Ovary (tissue), 9 donors: Measurements from ENCODE around the gene POLR1E. TPM values are rescaled to one million over a fixed set of nuclear protein-coding genes. Genes with fewer than 3 reads are reported as not detected.

Experiments
- DNase-seq, 5 donors: peaks; one replicate each; pipeline ENCODE4 v3.0.0-alpha.2; 2019 to 2020
- H3K27ac ChIP-seq, 2 donors: fragments of 200-600 bp; one replicate each; pipeline versions ENCODE4 v1.5.1 to v1.8.0; 2019 to 2022
- H3K27me3 ChIP-seq: fragments of 200-600 bp; one replicate; pipeline ENCODE4 v1.8.0; 2022
- H3K36me3 ChIP-seq: fragments of 200-600 bp; sonication (generic); one replicate; pipeline ENCODE4 v1.5.1; 2019
- H3K4me1 ChIP-seq: one replicate; pipeline ENCODE4 v1.8.1; 2013; ENCODE audit warnings: mild to moderate bottlenecking, moderate library complexity; ENCODE audit not compliant: insufficient read depth
- H3K4me3 ChIP-seq: fragments of 200-600 bp; sonication (generic); one replicate; pipeline ENCODE4 v1.5.1; 2017
- H3K9me3 ChIP-seq, 2 donors: fragments of 200-600 bp in 1 of 2; sonication (generic) in 1 of 2; one replicate each; pipeline versions ENCODE4 v1.5.1 to v1.8.1; 2013 to 2019; ENCODE audit warnings: mild to moderate bottlenecking in 1 of 2, moderate library complexity in 1 of 2
- EP300 ChIP-seq: sonication (generic); formaldehyde crosslinking; IDR thresholded peaks from one replicate; pipeline ENCODE4 v1.6.1; 2017; ENCODE audit warnings: antibody characterized with exemption
- POLR2A ChIP-seq: fragments of 450-650 bp; IDR thresholded peaks from one replicate; pipeline ENCODE4 v1.6.1; 2017; ENCODE audit warnings: antibody characterized with exemption, mild to moderate bottlenecking, moderate library complexity
- WGBS, 3 donors: extraction: QIAGEN DNeasy Blood & Tissue Kit in 1 of 3; methylation state at CpG; one replicate each; pipeline versions ENCODE4 v1.1.5 to v1.1.7; 2013 to 2017; 5-methylcytosine and 5-hydroxymethylcytosine counted together
- intact Hi-C, 4 donors: fragments of 100-400 bp; cut with DNase I; formaldehyde crosslinking; loops; one replicate each; pipeline versions ENCODE4 v1.11.0 to v1.15.1; 2022 to 2023
- polyA plus RNA-seq, 2 donors: library from polyadenylated mRNA; stranded (reverse); fragments of 200-250 nt in 1 of 2; fragments of 350-450 nt in 1 of 2; fragmentation: Illumina TruSeq in 1 of 2; extraction: RNeasy Lipid Tissue Mini Kit (QIAGEN cat#74804) in 1 of 2; gene quantifications; one replicate each; pipeline ENCODE4 v1.2.3, GENCODE V29; 2013 to 2014
- total RNA-seq, 7 donors: library from RNA; depleted of rRNA in 2 of 7; stranded (reverse); fragments of >200 nt in 2 of 7; fragmentation: NEBNext Ultra II Directional in 3 of 7; extraction: Animal tissue kit (Norgen Biotek cat#: 25700) in 3 of 7; gene quantifications; one replicate each; pipeline versions ENCODE4 v1.1.0 to v1.2.4, GENCODE V29; 2016 to 2023
- TF ChIP-seq, protein P1 (sequence below), 3 donors: fragments of 450-650 bp in 2 of 3; fragments of 200-600 bp in 1 of 3; IDR thresholded peaks; one replicate each; pipeline versions ENCODE4 v1.5.1 to v1.8.0; 2016 to 2022; ENCODE audit warnings: antibody characterized with exemption in 3 of 3, mild to moderate bottlenecking in 1 of 3
- donor health status: DM: no; HTN: no; CAD: no; lungs with moderate emphysema.
- donor health status: DM: no; HTN: no; CAD: no.
- donor health status: Bipolar disorder and iron deficiency.
- donor health status: DM: yes; HTN: yes; CAD: no.
- donor health status: DM: no; HTN: no; CAD: no.
- donor health status: DM: yes; HTN: yes; CAD: no.

The POLR1E gene
- total and polyA plus RNA-seq, 9 donors = 26.3 to 48.9 (median 39.1) TPM

DNA sequence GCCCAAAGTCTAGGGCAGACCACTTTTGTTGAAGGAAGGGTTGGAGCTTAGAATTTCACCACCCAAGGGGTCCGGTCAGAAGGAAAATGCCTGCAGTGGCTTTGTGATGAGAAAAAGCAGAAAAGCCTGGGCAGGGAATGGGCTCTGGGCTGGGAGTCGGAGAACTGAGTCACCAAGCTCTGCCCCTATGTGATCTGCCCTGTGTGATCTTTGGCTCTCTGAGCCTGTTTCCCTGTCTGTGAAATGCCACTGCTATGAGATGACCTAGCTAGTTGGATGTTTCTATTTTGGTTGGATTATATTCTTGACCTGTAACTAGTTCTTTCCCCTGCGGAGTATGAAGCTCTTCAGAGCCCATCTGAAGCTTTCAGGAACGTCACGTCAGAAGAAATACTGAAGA, 9.8 kb downstream of the POLR1E start:
- TF ChIP-seq, protein P1, sequence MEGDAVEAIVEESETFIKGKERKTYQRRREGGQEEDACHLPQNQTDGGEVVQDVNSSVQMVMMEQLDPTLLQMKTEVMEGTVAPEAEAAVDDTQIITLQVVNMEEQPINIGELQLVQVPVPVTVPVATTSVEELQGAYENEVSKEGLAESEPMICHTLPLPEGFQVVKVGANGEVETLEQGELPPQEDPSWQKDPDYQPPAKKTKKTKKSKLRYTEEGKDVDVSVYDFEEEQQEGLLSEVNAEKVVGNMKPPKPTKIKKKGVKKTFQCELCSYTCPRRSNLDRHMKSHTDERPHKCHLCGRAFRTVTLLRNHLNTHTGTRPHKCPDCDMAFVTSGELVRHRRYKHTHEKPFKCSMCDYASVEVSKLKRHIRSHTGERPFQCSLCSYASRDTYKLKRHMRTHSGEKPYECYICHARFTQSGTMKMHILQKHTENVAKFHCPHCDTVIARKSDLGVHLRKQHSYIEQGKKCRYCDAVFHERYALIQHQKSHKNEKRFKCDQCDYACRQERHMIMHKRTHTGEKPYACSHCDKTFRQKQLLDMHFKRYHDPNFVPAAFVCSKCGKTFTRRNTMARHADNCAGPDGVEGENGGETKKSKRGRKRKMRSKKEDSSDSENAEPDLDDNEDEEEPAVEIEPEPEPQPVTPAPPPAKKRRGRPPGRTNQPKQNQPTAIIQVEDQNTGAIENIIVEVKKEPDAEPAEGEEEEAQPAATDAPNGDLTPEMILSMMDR (IDR thresholded peaks at IDR 0.05) = no peak
- no peak for TF ChIP-seq POLR2A
- TF ChIP-seq EP300 = no peak
- DNase-seq = no peak
- intact Hi-C loops = no loop called here
- WGBS, 3 donors = 90 to 96% (median 93%) methylated on average over 5 of the region's 5 CpGs
- Histone ChIP-seq H3K4me1 (no peaks in the 10 kb centered on the region), H3K36me3 (no peaks in the 10 kb centered on the region), H3K27ac (no peak overlapping the region), H3K9me3 (no peaks in the 10 kb centered on the region), H3K4me3 (no peak overlapping the region), H3K27me3 (no peaks in the 10 kb centered on the region)

DNA sequence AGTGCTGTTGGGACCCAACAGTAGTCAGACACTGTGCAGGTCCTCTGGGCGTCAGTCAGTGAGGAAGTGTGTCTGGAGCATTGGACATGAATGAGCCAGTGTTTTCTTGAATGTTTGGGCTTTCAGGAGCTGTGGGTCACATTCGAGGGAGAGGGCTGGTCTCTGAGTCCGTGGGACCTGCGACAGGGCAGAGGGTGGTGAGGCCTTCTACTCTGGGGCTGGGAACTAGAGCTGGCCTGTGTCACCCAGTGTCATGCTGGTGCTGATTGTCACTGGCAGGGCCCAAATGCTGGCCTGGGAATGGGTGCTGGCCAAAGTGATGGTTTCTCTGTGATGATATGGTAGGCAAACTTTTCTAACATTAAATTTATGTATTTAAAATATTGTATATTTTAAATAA, 10.3 kb downstream of the POLR1E start:
- Histone ChIP-seq H3K4me3 (no peak overlapping the region), H3K36me3 (no peaks in the 10 kb centered on the region), H3K9me3 (no peaks in the 10 kb centered on the region), H3K4me1 (no peaks in the 10 kb centered on the region), H3K27me3 (no peaks in the 10 kb centered on the region), H3K27ac (no peak overlapping the region)
- DNase-seq = no peak
- intact Hi-C loops = no loop called here
- TF ChIP-seq POLR2A (no peak), EP300 (no peak)
- TF ChIP-seq, protein P1 (IDR thresholded peaks at IDR 0.05) = no peak
- 61 to 74% (median 62%) methylated on average over 4 of the region's 4 CpGs for WGBS, 3 donors

DNA sequence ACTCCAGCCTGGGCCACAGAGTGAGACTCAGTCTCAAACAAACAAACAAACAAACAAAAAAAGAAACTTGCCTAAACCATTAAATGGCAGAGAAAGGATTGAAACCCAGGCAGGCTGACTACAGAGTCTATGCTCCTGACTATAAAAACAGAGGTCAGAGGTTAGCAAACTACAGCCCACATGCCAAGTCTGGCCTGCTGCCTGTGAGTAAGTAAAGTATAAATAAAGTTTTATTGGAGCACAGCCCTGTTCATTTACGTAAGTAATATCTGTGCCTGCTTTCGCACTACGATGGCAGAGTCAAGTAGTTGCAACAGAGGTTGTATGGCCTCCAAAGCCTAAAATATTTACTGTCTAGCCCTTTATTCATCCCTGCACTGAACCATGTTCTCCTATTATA, 11.6 kb downstream of the POLR1E start:
- intact Hi-C loops = no loop called here
- no peaks in the 10 kb centered on the region for H3K27me3 ChIP-seq
- no peaks in the 10 kb centered on the region for H3K4me1 ChIP-seq
- no peak overlapping the region for H3K27ac ChIP-seq
- H3K9me3 ChIP-seq = no peaks in the 10 kb centered on the region
- H3K4me3 ChIP-seq = no peak overlapping the region
- H3K36me3 ChIP-seq = no peaks in the 10 kb centered on the region
- no peak for DNase-seq
- WGBS, 3 donors = 95 to 97% (median 95%) methylated on average over 3 of the region's 3 CpGs
- TF ChIP-seq POLR2A (no peak), EP300 (no peak)
- TF ChIP-seq, protein P1 (IDR thresholded peaks at IDR 0.05) = no peak

DNA sequence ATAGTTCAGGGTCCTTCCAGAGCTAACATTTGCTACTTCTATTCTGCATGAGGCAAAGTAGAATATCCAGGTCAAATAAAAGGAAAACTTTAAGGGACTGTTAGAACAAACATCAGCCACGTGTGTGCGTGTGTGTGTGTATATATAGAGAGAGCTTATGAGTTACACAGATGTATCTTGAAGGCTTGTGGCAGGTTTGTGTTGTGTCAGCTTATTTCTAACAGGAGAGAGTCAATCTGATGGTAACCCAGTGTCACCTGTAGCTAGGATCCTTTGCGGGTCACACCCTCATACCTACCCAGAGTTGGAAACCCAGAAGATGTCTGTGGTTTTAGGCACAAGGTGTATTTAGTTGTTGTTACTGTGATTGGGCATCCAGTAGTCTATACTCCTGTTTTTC, 12.7 kb downstream of the POLR1E start:
- Histone ChIP-seq H3K27me3 (no peaks in the 10 kb centered on the region), H3K9me3 (no peaks in the 10 kb centered on the region), H3K4me1 (no peaks in the 10 kb centered on the region), H3K36me3 (no peaks in the 10 kb centered on the region), H3K27ac (no peak overlapping the region), H3K4me3 (no peak overlapping the region)
- DNase-seq = no peak
- TF ChIP-seq, protein P1 (IDR thresholded peaks at IDR 0.05) = no peak
- TF ChIP-seq POLR2A (no peak), EP300 (no peak)
- intact Hi-C loops = no loop called here
- 50 to 94% (median 55%) methylated on average over 3 of the region's 3 CpGs for WGBS, 3 donors

DNA sequence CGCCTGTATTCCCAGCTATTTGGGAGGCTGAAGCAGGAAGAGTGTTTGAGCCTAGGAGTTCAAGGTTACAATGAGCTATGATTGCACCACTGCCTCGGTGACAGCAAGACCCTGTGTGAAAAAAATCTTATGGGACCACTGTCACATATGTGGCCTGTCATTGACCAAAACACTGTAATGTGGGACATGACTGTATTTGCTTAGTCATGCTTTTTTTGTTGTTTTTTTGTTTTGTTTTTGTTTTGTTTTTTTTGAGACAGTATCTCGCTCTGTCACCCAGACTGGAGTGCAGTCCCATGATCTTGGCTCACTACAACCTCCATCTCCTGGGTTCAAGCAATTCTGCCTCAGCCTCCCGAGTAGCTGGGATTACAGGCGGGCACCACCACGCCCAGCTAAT, 13.5 kb downstream of the POLR1E start:
- no peaks in the 10 kb centered on the region for H3K36me3 ChIP-seq
- 84 to 98% (median 88%) methylated on average over 6 of the region's 6 CpGs for WGBS, 3 donors

More for the DNA sequence above, 13.5 kb downstream of the POLR1E start:
- H3K27ac ChIP-seq = no peak overlapping the region
- H3K9me3 ChIP-seq = no peaks in the 10 kb centered on the region
- intact Hi-C loops = no loop called here
- DNase-seq = no peak
- H3K4me1 ChIP-seq = no peaks in the 10 kb centered on the region
- H3K27me3 ChIP-seq = no peaks in the 10 kb centered on the region
- no peak overlapping the region for H3K4me3 ChIP-seq
- no peak for TF ChIP-seq POLR2A
- TF ChIP-seq EP300 = no peak
- TF ChIP-seq, protein P1 (IDR thresholded peaks at IDR 0.05) = no peak
